Lung microvascular endothelial cell (primary cell): ENCODE results near the gene STAB1. TPM values are rescaled to one million over a fixed set of nuclear protein-coding genes. Genes with fewer than 3 reads are reported as not detected.

ENCODE experiments used
- DNase-seq, 2 donors: peaks; one replicate each; pipeline versions ENCODE4 v3.0.0 to v3.0.0-alpha.2; 2010; ENCODE audit warnings: low read depth in 2 of 2
- total RNA-seq: library from RNA; depleted of rRNA; stranded (reverse); fragments of >200 nt; gene quantifications from 2 replicates; pipeline ENCODE4 v1.2.1, GENCODE V29; 2014

Gene STAB1
- total RNA-seq, 1 donor from 2014 or later, result 224 TPM

DNA sequence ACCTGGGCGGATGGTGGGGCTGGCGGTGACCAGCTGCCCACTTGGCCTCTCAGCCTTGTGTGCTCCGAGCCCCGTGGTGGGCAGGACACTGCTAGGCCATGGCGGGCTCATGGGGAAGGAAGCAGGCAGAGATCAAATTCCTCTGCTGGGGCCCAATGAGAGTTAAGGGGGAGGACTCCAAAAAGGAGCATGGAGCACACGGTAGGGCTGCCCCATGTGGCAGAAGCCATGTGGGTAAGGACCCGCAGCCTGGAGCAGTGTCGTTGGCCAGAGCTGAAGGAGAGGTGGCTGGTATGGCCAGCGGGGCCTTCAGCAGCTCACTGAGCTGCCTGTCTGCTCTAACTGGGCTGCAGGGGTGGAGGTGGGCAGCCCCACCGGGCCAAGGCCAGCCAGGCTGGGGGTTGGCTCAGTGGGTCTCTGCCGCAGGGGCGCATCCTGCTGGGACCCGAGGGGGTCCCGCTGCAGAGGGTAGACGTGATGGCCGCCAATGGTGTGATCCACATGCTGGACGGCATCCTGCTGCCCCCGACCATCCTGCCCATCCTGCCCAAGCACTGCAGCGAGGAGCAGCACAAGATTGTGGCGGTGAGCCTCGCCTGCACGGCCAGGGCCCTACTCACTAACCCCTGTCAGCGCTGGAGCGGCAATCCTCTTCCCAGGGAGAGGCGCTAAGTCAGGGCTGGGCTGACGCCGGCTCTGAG, 11.3 kb downstream of the STAB1 start:
- no peak for DNase-seq

DNA sequence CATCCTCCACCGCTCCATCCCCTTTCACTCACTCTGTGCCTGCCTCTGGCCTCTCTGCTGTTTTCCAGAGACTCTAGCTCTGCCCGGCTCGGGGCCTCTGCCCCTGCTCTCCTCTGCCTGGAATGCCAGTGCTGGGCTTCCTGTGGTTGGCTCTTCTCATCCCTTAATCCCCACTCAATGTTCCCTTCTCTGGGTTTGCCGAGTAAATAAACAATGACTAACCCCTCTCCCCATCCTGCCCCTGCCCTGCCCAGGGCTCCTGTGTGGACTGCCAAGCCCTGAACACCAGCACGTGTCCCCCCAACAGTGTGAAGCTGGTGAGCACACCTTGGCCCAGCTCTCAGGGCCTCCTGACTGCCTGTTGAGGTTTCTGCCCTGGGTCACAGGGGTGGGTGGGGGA, 12.2 kb downstream of the STAB1 start:
- peak; percentile 20 to 37 for DNase-seq

DNA sequence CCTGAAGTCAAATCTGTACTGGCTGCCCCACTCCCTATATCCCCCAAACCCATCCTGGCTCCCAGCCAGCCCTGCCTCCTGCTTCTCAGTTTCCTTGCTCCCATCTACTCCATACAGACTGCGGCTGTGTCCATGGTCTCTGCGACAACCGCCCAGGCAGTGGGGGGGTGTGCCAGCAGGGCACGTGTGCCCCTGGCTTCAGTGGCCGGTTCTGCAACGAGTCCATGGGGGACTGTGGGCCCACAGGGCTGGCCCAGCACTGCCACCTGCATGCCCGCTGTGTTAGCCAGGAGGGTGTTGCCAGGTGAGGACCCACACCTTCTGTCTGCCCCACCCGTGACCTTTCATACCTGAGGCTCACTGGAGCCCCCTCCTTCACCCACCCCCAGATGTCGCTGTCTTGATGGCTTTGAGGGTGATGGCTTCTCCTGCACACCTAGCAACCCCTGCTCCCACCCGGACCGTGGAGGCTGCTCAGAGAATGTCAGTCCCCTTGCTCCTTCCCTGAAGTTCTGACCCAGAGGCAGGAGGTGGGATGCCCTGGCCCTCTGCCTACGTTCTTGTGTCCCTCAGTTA, 14.7 kb downstream of the STAB1 start:
- no peak for DNase-seq

DNA sequence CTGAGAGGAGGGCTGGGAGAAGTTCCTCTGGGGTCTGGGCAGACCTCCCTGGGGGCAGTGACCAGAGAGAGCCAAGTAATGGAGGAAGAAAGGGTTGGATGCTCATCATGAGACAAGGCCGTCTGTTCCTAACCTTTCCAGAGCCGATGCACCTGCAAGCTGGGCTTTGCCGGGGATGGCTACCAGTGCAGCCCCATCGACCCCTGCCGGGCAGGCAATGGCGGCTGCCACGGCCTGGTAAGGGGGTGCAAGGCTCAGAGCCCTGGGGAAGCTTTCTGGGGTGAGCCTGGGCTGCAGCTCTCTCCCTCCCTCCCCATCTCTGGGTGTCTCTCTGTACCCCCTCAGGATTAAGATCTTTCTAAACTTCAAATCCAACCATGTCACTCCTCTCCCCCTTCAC, 16.4 kb downstream of the STAB1 start:
- no peak for DNase-seq

DNA sequence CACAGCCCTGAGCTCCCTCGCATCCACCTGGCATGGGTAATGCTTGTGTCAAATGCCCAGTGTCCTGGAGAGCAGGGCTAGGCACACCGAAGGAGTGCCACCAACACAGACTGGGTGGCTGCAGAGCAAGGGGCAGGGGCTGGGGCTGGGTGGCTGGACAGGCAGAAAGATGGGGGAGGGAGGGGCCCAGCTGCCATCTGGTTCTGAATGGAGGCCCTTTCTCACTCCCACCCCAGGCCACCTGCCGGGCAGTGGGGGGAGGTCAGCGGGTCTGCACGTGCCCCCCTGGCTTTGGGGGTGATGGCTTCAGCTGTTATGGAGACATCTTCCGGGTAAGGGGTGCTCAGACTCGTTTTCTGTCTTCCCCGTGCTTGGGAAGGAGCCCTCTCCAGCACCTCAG, 17.0 kb downstream of the STAB1 start:
- DNase-seq, result no peak

DNA sequence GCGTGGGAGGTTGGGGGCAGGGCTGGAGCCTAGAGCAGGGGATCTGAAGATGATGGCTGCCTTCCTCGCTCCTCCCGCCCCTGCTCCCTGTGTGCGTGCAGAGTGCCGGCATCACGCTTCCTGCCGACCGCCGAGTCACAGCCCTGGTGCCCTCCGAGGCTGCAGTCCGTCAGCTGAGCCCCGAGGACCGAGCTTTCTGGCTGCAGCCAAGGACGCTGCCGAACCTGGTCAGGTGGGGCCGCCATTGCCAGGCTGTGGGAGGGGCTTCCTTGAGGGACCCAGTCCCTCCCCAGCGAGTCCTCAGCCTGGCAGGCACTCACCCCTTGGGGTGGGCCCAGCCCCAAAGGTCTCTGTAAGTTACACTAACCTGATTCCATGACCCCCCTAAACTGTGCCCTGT, 17.6 kb downstream of the STAB1 start:
- no peak for DNase-seq

DNA sequence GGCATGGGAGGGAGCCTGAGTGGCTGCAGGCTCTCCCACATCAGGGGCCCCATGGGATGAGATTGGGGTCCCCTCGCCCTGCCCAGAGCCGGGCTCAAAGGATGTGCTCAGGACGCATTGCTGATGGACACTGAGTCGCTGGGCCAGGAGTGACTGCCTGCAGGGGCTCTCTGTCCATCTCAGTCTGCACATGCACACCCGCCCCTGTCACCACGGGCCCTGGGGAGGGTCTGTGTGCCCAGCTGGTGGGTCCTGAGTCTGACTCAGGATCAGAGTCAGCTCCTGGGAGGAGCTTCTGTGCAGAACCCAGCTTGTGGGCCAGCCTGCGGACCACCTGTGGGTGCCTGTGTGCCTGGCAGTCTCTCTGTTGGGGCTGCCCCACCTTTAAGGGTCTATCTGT, 18.1 kb downstream of the STAB1 start:
- DNase-seq, result no peak

DNA sequence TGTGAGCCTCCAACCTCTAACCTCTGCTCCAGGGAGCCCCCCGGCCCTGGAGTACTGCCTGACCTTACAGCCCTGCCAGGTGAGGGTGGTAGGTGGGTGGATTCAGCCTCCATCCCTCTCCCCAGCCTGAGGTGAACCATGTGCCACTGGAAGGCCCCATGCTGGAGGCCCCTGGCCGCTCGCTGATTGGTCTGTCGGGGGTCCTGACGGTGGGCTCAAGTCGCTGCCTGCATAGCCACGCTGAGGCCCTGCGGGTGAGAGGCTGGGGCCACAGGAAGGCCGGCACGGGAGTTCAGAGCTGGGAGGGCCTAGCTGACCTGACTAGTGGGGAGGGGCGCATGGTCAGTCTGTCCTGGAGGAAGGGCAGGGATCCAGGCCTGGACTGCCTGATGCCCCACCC, 19.4 kb downstream of the STAB1 start:
- no peak for DNase-seq

DNA sequence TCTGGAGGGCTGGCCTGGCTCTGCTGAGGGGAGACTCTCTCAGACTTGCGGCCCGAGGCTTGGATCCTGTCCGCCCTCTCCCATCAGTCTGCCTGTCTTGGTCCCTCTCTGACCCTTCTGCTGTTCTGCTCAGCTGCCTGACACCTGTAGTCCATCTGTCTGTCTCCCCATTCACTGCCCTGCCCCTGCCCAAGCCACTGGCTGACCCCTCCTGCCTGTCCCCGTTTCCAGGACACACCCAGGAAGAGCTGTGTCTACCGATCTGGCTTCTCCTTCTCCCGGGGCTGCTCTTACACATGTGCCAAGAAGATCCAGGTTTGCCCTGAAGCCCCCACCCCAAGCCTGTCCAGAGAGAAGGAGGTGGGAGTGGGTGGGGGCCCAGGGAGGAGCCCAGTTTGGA, 20.1 kb downstream of the STAB1 start:
- no peak for DNase-seq

DNA sequence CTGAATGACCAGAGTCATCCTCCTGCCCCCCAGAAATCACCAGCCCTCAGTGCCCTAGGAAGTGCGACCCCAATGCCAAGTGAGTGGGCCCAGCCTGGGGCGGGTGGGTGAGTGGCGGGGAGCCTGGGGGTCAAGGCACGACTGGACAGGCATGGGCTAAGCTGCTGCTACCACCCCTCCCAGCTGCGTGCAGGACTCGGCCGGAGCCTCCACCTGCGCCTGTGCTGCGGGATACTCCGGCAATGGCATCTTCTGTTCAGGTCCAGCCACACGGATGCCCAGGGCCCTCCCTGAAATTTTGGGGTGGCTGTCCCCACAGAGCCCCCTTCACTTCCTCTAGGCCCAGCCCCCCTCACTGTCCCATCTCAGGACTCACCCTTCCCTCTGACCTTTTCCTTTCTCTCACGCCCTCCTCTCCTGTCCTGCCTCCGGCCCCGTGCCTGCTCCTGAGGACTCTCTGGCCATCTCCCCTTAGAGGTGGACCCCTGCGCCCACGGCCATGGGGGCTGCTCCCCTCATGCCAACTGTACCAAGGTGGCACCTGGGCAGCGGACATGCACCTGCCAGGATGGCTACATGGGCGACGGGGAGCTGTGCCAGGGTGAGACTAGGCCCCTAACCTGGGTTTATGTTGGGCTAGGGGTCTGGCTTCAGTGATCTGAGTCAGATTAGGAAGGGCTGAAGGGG, 21.5 kb downstream of the STAB1 start:
- no peak for DNase-seq

DNA sequence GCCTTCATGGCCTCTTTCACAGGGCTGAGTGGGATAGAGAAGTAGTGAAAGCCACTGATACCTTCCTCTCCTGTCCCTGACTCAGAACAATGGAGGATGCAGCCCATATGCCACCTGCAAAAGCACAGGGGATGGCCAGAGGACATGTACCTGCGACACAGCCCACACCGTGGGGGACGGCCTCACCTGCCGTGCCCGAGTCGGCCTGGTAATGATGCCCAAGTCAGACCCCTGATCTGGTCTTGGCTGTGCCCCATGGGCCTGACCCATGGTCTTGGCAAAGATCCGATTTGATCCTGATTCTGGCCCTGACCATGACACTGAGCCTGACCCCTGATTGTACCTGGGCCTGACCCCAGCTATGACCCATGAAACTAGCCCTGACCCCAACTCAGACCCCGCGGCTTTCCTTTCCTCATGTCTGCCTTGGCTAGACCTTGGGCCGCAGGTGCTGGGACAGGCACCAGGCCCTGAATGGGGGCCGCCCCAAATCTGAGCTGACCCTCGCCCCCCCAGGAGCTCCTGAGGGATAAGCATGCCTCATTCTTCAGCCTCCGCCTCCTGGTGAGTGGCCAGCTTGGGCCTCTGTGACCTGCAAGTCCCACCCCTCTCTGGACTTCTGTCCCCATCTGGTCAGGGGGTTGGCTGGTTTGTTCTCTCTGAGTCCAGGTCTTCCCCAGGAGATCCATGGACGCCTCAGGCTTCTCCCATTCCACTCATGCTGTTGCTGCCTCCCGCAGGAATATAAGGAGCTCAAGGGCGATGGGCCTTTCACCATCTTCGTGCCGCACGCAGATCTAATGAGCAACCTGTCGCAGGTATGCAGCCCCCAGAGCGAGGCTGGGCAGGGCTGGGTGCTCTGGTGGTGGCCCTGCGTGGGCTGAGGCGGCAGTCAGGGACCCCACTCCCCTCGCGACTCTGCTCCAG, 22.9 kb downstream of the STAB1 start:
- no peak for DNase-seq

DNA sequence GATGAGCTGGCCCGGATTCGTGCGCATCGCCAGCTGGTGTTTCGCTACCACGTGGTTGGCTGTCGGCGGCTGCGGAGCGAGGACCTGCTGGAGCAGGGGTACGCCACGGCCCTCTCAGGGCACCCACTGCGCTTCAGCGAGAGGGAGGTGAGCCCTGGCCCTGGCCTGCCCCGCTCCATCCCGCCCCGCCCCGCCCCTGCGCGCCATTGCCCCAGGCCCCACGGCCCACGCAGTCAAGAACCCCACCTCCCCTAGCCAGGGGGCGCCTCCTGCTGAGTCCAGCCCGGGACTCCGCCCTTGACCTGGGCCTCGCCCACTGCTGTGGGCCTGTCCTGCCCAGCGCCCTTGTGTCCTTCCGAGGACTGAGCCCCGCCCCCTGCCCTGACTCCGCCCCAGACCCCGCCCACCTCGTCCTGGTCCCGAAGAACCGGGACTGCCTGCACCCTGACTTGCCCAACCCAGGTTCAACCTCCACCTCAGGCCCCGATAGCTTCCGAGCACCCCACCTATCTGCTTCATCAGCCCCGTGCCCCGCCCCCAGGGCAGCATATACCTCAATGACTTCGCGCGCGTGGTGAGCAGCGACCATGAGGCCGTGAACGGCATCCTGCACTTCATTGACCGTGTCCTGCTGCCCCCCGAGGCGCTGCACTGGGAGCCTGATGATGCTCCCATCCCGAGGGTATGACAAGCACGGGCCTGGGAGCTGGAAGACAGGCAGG, 23.7 kb downstream of the STAB1 start:
- no peak for DNase-seq

DNA sequence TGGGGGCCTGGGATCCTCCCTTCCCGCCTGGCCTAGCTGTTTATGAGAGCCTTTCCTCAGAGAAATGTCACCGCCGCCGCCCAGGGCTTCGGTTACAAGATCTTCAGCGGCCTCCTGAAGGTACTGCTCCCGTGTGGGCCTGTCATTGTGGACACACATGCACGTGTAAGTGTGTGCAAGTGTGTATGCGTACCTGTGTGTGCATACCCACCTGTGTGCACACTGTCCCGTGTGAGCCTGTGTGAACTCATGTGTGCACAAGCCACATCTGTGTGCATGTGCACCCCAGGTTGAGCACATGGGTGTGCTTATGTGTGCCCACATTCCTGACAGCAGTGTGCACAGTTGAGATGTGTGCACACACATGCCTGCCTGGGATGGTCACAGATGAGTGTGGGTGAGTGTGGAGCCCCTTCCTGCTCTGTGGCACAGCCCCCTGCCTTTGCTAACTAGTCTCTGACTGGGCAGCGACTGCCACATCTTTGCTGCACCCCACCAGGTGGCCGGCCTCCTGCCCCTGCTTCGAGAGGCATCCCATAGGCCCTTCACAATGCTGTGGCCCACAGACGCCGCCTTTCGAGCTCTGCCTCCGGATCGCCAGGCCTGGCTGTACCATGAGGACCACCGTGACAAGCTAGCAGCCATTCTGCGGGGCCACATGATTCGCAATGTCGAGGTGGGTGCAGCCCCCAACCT, 24.5 kb downstream of the STAB1 start:
- DNase-seq, result no peak

DNA sequence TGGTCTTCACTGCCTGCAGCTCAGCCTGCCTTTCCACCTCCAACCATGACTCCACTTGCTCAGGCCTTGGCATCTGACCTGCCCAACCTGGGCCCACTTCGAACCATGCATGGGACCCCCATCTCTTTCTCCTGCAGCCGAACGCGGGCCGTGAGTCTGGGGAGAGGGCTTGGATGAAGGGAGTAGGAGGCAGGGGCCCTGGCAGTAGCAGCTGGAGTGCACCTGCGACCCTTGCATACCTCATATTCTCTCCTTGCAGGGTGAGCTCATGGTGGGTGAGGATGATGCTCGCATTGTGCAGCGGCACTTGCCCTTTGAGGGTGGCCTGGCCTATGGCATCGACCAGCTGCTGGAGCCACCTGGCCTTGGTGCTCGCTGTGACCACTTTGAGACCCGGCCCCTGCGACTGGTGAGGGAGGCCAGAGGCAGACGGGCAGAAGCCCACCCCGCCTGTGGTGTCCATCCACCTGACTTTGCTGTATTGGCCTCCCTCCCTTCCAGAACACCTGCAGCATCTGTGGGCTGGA, 25.1 kb downstream of the STAB1 start:
- no peak for DNase-seq

DNA sequence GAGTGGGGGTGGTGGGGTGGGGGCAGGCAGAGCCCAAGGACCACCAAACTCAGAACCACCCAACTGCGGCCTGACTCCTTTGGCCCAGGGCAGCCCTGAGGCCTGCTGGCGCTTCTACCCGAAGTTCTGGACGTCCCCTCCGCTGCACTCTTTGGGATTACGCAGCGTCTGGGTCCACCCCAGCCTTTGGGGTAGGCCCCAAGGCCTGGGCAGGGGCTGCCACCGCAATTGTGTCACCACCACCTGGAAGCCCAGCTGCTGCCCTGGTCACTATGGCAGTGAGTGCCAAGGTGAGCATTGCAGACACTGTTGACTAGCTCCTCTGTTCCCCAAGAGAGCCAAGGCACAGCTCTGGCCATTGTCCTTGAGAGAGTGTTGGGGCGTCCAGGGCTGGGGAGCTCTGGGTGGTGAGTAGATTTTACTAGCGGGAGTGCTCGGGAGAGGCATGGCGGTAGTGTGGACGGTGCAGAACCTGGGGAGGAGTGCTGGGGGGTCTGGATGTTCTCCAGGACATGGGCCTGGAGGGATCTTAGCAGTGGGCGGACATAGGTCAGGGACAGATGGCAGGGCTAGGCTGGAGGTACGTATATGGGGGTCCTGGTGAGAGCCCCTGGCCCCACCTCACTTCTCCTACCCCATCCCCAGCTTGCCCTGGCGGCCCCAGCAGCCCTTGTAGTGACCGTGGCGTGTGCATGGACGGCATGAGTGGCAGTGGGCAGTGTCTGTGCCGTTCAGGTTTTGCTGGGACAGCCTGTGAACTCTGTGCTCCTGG, 25.8 kb downstream of the STAB1 start:
- no peak for DNase-seq

DNA sequence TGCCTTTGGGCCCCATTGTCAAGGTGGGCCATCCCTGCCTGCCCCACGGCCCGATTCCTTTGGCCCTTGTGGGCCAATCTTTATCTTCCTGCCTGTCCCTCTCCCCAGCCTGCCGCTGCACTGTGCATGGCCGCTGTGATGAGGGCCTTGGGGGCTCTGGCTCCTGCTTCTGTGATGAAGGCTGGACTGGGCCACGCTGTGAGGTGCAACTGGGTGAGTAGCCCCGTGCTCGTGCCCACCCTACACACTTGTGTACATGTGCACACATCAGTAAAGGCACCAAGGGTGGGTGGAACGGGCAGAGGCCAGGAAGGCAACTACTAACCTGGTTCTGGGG, 26.3 kb downstream of the STAB1 start:
- no peak for DNase-seq

DNA sequence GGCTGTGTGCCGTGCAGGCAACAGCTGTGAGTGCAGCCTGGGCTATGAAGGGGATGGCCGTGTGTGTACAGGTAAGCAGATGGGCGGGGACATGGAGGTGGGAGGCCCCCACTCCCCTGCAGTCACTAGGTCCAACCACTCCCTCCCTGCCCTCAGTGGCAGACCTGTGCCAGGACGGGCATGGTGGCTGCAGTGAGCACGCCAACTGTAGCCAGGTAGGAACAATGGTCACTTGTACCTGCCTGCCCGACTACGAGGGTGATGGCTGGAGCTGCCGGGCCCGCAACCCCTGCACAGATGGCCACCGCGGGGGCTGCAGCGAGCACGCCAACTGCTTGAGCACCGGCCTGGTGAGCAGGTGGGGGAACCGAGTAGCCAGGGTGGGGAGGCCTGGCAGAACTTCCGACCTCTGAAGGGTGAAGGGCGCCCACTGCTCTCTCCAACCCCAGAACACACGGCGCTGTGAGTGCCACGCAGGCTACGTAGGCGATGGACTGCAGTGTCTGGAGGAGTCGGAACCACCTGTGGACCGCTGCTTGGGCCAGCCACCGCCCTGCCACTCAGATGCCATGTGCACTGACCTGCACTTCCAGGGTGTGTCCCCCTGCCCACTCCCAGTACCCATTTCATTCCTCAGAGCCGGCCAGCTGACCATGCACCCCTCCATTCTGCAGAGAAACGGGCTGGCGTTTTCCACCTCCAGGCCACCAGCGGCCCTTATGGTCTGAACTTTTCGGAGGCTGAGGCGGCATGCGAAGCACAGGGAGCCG, 26.9 kb downstream of the STAB1 start:
- DNase-seq, result no peak

DNA sequence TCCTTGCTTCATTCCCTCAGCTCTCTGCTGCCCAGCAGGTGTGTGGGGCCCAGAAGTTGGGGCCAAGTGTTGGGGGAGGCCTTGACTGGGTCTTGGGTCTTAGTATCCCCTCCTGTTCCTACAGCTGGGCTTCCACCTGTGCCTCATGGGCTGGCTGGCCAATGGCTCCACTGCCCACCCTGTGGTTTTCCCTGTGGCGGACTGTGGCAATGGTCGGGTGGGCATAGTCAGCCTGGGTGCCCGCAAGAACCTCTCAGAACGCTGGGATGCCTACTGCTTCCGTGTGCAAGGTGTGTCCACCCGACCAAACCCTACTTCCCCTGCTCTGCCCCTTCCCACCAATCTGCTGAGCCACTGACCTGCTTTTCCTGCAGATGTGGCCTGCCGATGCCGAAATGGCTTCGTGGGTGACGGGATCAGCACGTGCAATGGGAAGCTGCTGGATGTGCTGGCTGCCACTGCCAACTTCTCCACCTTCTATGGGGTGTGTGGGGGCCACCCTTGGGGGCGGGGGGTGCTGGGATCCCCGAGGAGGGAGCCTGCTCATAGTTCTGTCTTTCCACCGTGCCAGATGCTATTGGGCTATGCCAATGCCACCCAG, 27.6 kb downstream of the STAB1 start:
- no peak for DNase-seq
